ENCODE data around the gene ITGA6. TPM values are rescaled to one million over a fixed set of nuclear protein-coding genes. Genes with fewer than 3 reads are reported as not detected.

ITGA6 gene
- polyA plus RNA-seq, 2 of the 4 experiments (the other 2 are of a cell fraction) = 25.7 to 27.7 TPM

- Histone ChIP-seq H3K27ac (no peak overlapping the region), H3K4me1 (no peaks in the 10 kb centered on the region), H3K4me2 (no peak overlapping the region), H3K9me3 (no peaks in the 10 kb centered on the region), H3K4me3 (no peak overlapping the region)
- FAIRE-seq (no peak), ATAC-seq (no peak), DNase-seq (ENCODE audit: low read depth in 1 of 2, low spot score in 1 of 2) (no peak)
- 61% methylated on average over 4 of the region's 4 CpGs for WGBS (ENCODE audit: missing lambda C conversion rate)
- POLR2A ChIA-PET = no interaction called here
- CTCF ChIA-PET = interaction anchor here (1.0 kb wide), 1 partner anchor 12 kb away, joined by 4 read pairs; no protein-coding TSS in a partner anchor
- TF ChIP-seq TP53 (CRISPR knock-in tag; IDR thresholded peaks at IDR 0.05) = no peak
- TF ChIP-seq KDM1A (IDR thresholded peaks at IDR 0.05; ENCODE audit: low read depth) = no peak
- no peak for TF ChIP-seq NPAS2 (CRISPR knock-in tag; IDR thresholded peaks at IDR 0.05; ENCODE audit: borderline replicate concordance)
- no peak for TF ChIP-seq HMGXB4 (CRISPR knock-in tag; IDR thresholded peaks at IDR 0.05; ENCODE audit: borderline replicate concordance)
- TF ChIP-seq TFCP2L1 (CRISPR knock-in tag; IDR thresholded peaks at IDR 0.05) = no peak
- no peak for TF ChIP-seq FOSL2 (IDR thresholded peaks at IDR 0.05)
- TF ChIP-seq FOSL2 (CRISPR knock-in tag; IDR thresholded peaks at IDR 0.05) = no peak
- no peak for TF ChIP-seq FOSB (CRISPR knock-in tag; IDR thresholded peaks at IDR 0.05)
- no peak for TF ChIP-seq HOXA7 (CRISPR knock-in tag; IDR thresholded peaks at IDR 0.05)
- TF ChIP-seq POLR2A (IDR thresholded peaks at IDR 0.05; ENCODE audit: low read length) = no peak
- TF ChIP-seq ZSCAN20 (CRISPR knock-in tag; IDR thresholded peaks at IDR 0.05) = no peak
- TF ChIP-seq, protein P1, sequence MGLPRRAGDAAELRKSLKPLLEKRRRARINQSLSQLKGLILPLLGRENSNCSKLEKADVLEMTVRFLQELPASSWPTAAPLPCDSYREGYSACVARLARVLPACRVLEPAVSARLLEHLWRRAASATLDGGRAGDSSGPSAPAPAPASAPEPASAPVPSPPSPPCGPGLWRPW (IDR thresholded peaks at IDR 0.05) = no peak
- TF ChIP-seq, protein P2, sequence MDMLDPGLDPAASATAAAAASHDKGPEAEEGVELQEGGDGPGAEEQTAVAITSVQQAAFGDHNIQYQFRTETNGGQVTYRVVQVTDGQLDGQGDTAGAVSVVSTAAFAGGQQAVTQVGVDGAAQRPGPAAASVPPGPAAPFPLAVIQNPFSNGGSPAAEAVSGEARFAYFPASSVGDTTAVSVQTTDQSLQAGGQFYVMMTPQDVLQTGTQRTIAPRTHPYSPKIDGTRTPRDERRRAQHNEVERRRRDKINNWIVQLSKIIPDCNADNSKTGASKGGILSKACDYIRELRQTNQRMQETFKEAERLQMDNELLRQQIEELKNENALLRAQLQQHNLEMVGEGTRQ (IDR thresholded peaks at IDR 0.05) = no peak
Observed at GRCh38 chr2:172539767-172540166, 112.4 kb downstream of the ITGA6 start.

DNA sequence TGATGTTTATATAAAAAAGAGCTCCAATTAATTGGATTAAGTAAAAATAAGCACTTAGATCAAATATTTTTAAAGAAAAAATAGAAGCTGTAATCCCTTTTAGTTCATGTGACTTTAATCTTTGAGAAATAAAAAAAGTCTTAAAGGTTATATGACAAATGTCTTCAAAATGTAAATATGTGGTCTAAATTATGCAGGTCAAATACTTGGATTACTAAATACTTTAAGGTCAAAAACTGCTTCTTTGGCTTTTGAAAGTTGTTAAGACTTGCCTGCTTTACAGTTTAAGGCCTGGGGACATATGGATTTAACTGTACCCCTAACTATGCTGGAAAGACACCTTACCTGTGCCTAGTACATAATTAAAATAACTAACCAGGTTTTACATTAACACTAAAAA lies 113.0 kb downstream of the ITGA6 start:
- no peak for DNase-seq (ENCODE audit: low read depth in 1 of 2, low spot score in 1 of 2)
- H3K4me3 ChIP-seq = no peak overlapping the region
- H3K4me2 ChIP-seq = no peak overlapping the region
- ATAC-seq = no peak
- no peak for FAIRE-seq
- no peaks in the 10 kb centered on the region for H3K4me1 ChIP-seq
- CTCF ChIA-PET = interaction anchor here (1.0 kb wide), 1 partner anchor 12 kb away, joined by 4 read pairs; no protein-coding TSS in a partner anchor
- TF ChIP-seq HDAC2 (IDR thresholded peaks at IDR 0.05) = no peak
- no peak for TF ChIP-seq ESRRA (IDR thresholded peaks at IDR 0.05; ENCODE audit: borderline replicate concordance, low read length)
- TF ChIP-seq MAFK (IDR thresholded peaks at IDR 0.05; ENCODE audit: partially characterized antibody) = no peak
- TF ChIP-seq CBX8 (IDR thresholded peaks at IDR 0.05) = no peak
- TF ChIP-seq, protein P3, sequence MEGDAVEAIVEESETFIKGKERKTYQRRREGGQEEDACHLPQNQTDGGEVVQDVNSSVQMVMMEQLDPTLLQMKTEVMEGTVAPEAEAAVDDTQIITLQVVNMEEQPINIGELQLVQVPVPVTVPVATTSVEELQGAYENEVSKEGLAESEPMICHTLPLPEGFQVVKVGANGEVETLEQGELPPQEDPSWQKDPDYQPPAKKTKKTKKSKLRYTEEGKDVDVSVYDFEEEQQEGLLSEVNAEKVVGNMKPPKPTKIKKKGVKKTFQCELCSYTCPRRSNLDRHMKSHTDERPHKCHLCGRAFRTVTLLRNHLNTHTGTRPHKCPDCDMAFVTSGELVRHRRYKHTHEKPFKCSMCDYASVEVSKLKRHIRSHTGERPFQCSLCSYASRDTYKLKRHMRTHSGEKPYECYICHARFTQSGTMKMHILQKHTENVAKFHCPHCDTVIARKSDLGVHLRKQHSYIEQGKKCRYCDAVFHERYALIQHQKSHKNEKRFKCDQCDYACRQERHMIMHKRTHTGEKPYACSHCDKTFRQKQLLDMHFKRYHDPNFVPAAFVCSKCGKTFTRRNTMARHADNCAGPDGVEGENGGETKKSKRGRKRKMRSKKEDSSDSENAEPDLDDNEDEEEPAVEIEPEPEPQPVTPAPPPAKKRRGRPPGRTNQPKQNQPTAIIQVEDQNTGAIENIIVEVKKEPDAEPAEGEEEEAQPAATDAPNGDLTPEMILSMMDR (IDR thresholded peaks at IDR 0.05) = no peak
- no peak for TF ChIP-seq KDM1A (IDR thresholded peaks at IDR 0.05; ENCODE audit: low read depth)
- no peak for TF ChIP-seq JUN (IDR thresholded peaks at IDR 0.05)
- no peak for TF ChIP-seq NFE2L2 (conservative IDR thresholded peaks at IDR 0.05; ENCODE audit: low read length)
- POLR2A ChIA-PET = no interaction called here
- H3K27ac ChIP-seq = no peak overlapping the region
- H3K9me3 ChIP-seq = no peaks in the 10 kb centered on the region

- ATAC-seq (no peak), DNase-seq (ENCODE audit: low read depth in 1 of 2, low spot score in 1 of 2) (no peak), FAIRE-seq (no peak)
- 93% methylated on average over 2 of the region's 2 CpGs for WGBS (ENCODE audit: missing lambda C conversion rate)
- CTCF ChIA-PET = interaction anchor here (1.5 kb wide), 1 partner anchor 13 kb away, joined by 3 read pairs; no protein-coding TSS in a partner anchor
- no peak overlapping the region for H3K4me2 ChIP-seq
- H3K9me3 ChIP-seq = no peaks in the 10 kb centered on the region
- H3K27ac ChIP-seq = no peak overlapping the region
- no peaks in the 10 kb centered on the region for H3K4me1 ChIP-seq
- POLR2A ChIA-PET = interaction anchor here (1.6 to 2.0 kb wide), 2 partner anchors 10 to 11 kb away, joined by 5 to 7 read pairs; partner anchors contain the start of gene PDK1
- no peak for TF ChIP-seq JUNB (IDR thresholded peaks at IDR 0.05)
- no peak for TF ChIP-seq POLR2AphosphoS2 (conservative IDR thresholded peaks at IDR 0.05; ENCODE audit: low read length)
- no peak for TF ChIP-seq RFX5 (IDR thresholded peaks at IDR 0.05)
- no peak for TF ChIP-seq NPAS2 (CRISPR knock-in tag; IDR thresholded peaks at IDR 0.05; ENCODE audit: borderline replicate concordance)
- TF ChIP-seq ZC3H11A (IDR thresholded peaks at IDR 0.05) = no peak
- H3K4me3 ChIP-seq = no peak overlapping the region
Observed at GRCh38 chr2:172545408-172546075, 118.2 kb downstream of the ITGA6 start.

Measured in A549 (cell line).